HL-60 (cell line): ENCODE data around the gene ACAD11.

Source experiments
- CTCF ChIP-seq: IDR thresholded peaks from one replicate; pipeline ENCODE4 v1.5.1; 2011; ENCODE audit warnings: low read length, control low read depth, inconsistent platforms; ENCODE audit not compliant: insufficient read depth
- GABPA ChIP-seq: IDR thresholded peaks from 2 replicates; pipeline ENCODE4 v1.6.1; 2012; ENCODE audit warnings: low read depth
- POLR2AphosphoS5 ChIP-seq: IDR thresholded peaks from 2 replicates; pipeline ENCODE4 v1.6.1; 2012; ENCODE audit warnings: low read depth
- SPI1 ChIP-seq: IDR thresholded peaks from 2 replicates; pipeline ENCODE4 v1.6.1; 2012; ENCODE audit warnings: low read depth, mild to moderate bottlenecking, borderline replicate concordance

GRCh38 chr3:132553826-132554225, 105.8 kb downstream of the ACAD11 start:
- TF ChIP-seq CTCF: no peak
- TF ChIP-seq POLR2AphosphoS5: no peak
- no peak for TF ChIP-seq SPI1
- no peak for TF ChIP-seq GABPA
